ENCODE results near the gene CHAF1B. TPM values are rescaled to one million over a fixed set of nuclear protein-coding genes. Genes with fewer than 3 reads are reported as not detected.

Gene CHAF1B
- total and polyA plus RNA-seq, 2 of the 8 experiments (the other 6 are each of a cell fraction or from before 2014, with no cell fraction given): 11.8 to 23.1 TPM

DNA sequence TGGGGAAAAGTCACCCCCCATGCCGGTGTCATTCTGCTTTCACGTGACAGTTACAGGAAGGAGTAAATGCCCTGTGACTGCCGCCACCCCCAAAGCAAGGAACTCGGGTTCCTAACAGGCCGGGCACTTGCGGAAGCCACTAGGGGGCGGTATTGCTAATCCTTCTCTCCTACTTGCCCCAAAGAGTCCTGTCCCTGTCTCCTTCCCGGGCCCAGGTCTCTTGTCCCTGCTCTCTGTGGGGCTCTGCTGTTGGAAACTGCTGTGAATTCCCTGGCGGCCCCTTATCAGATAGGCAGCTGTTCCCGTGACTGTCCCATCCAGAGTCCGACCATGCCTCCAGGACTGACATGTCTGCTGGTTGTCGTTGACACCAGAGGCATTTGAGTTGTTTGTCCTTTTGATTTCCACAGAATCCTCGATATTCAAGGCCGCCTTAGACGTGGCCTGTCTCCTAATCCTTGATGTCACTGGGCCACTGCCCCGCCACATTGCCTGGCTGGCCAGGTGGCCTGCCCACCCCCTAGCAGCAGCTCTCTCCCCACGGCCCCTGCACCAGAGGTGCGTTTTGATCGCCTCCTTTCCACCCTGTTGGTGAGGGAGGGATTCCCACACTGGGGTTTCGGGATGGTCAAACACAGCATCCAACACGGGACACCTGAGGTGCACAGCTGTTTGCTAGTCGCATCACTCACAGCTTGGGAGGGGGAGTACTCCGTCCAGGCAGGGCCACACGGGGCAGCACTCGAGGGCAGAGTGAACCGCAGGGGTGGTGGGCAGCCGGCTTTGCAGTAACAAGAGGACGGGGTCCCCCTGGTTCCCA lies 37.3 kb downstream of the CHAF1B start (continued):
- TF ChIP-seq, protein P1, sequence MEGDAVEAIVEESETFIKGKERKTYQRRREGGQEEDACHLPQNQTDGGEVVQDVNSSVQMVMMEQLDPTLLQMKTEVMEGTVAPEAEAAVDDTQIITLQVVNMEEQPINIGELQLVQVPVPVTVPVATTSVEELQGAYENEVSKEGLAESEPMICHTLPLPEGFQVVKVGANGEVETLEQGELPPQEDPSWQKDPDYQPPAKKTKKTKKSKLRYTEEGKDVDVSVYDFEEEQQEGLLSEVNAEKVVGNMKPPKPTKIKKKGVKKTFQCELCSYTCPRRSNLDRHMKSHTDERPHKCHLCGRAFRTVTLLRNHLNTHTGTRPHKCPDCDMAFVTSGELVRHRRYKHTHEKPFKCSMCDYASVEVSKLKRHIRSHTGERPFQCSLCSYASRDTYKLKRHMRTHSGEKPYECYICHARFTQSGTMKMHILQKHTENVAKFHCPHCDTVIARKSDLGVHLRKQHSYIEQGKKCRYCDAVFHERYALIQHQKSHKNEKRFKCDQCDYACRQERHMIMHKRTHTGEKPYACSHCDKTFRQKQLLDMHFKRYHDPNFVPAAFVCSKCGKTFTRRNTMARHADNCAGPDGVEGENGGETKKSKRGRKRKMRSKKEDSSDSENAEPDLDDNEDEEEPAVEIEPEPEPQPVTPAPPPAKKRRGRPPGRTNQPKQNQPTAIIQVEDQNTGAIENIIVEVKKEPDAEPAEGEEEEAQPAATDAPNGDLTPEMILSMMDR (IDR thresholded peaks at IDR 0.05; ENCODE audit: control extremely low read depth in 1 of 3, insufficient read depth in 1 of 3, low read depth in 1 of 3, low read length in 3 of 3): peak; percentile 82 to 94 (median 85)
- no peak for TF ChIP-seq FOSL1 (IDR thresholded peaks at IDR 0.05; ENCODE audit: insufficient read depth, low read depth, low read length)

Data from H1 (cell line).